K562 (cell line): ENCODE results near the gene TMTC2. TPM values are rescaled to one million over a fixed set of nuclear protein-coding genes. Genes with fewer than 3 reads are reported as not detected.

Experiments used
- ATAC-seq: fragments of 200-7000 bp; cut with Tn5 transposase; 3 replicates; pipeline ENCODE4 v1.9.1; 2020; ENCODE audit warnings: moderate library complexity
- BruUV-seq: library from RNA; stranded (reverse); fragments of 400-500 nt; replicated peaks from 2 replicates; lab custom pipeline; 2021; lab: Mats Ljungman, UMichigan
- CTCF ChIA-PET: fragments of 300-600 bp; formaldehyde crosslinking; extraction: SDS; loops from one replicate; lab custom pipeline; 2021; ENCODE audit warnings: low intra/inter-chr PET ratio; lab: Yijun Ruan, JAX
- POLR2A ChIA-PET: fragments of 300-600, 350-650 bp; sonication (Branson Sonifier 250); formaldehyde crosslinking; extraction: SDS; loops from one replicate; lab custom pipeline; 2021; ENCODE audit warnings: antibody characterized with exemption, inconsistent platforms; lab: Yijun Ruan, JAX
- DNase-seq, 4 experiments: peaks; one replicate each; pipeline versions ENCODE4 v3.0.0 to v3.0.0-alpha.2; 2011 to 2018; ENCODE audit warnings: low spot score in 3 of 4, mixed read lengths in 3 of 4; ENCODE audit errors: extremely low read depth in 1 of 4
- FAIRE-seq: peaks from 2 replicates; lab custom pipeline; 2011; peaks lifted over from hg19 to GRCh38; lab: Jason Lieb, UNC
- H2AFZ ChIP-seq: 2 replicates; pipeline ENCODE4 v1.6.0; 2011; ENCODE audit warnings: low read depth, low read length, control low read depth, inconsistent platforms
- H3K27ac ChIP-seq: fragments of 200-600 bp; 3 replicates; pipeline ENCODE4 v1.8.0; 2011; ENCODE audit warnings: low read depth, mild to moderate bottlenecking, control low read depth, inconsistent platforms, low read length, moderate library complexity, mixed read lengths; ENCODE audit errors: extremely low read depth
- H3K27me3 ChIP-seq, 2 experiments: fragments of 300-600 bp in 1 of 2; 2 replicates in 1 of 2; 3 replicates in 1 of 2; pipeline versions ENCODE4 v1.6.0 to v1.8.0; 2011; ENCODE audit warnings: inconsistent platforms in 2 of 2, low read length in 2 of 2, mild to moderate bottlenecking in 1 of 2, mixed read lengths in 1 of 2, moderate library complexity in 1 of 2; ENCODE audit not compliant: control insufficient read depth in 2 of 2, insufficient read depth in 2 of 2
- H3K36me3 ChIP-seq: fragments of 300-600 bp; 3 replicates; pipeline ENCODE4 v1.8.0; 2011; ENCODE audit warnings: mild to moderate bottlenecking, low read length, inconsistent platforms; ENCODE audit not compliant: control insufficient read depth, insufficient read depth
- H3K4me1 ChIP-seq, 2 experiments: fragments of 200-600 bp in 1 of 2; replicated peaks in 1 of 2; 2 replicates in 1 of 2; 3 replicates in 1 of 2; pipeline versions ENCODE4 v1.5.1 to v1.8.0; 2011; ENCODE audit warnings: inconsistent platforms in 2 of 2, low read length in 2 of 2, mild to moderate bottlenecking in 1 of 2, mixed read lengths in 1 of 2, moderate library complexity in 1 of 2; ENCODE audit not compliant: control insufficient read depth in 2 of 2, insufficient read depth in 2 of 2
- H3K4me2 ChIP-seq: 2 replicates; pipeline ENCODE4 v1.6.1; 2011; ENCODE audit warnings: low read length, control low read depth, inconsistent platforms, mixed read lengths; ENCODE audit not compliant: insufficient read depth
- H3K4me3 ChIP-seq: fragments of 200-600 bp; sonication (generic), shearing (Covaris generic); 2 replicates; pipeline ENCODE4 v1.5.1; 2016; ENCODE audit warnings: control low read depth, inconsistent platforms
- H3K79me2 ChIP-seq: fragments of 200-600 bp; 3 replicates; pipeline ENCODE4 v1.8.0; 2011; ENCODE audit warnings: low read length, inconsistent platforms; ENCODE audit not compliant: control insufficient read depth, insufficient read depth
- H3K9ac ChIP-seq, 2 experiments: 2 replicates each; pipeline versions ENCODE4 v1.6.0 to v1.6.1; 2011; ENCODE audit warnings: low read depth in 2 of 2, low read length in 2 of 2, control low read depth in 1 of 2, inconsistent platforms in 1 of 2, mild to moderate bottlenecking in 1 of 2, mixed read lengths in 1 of 2; ENCODE audit not compliant: insufficient read depth in 1 of 2
- H3K9me1 ChIP-seq: one replicate; pipeline ENCODE4 v1.6.0; 2011; ENCODE audit warnings: inconsistent platforms, mild to moderate bottlenecking, low read length, moderate library complexity; ENCODE audit not compliant: control insufficient read depth, insufficient read depth
- H3K9me3 ChIP-seq: replicated peaks from 2 replicates; pipeline ENCODE4 v1.5.1; 2011; ENCODE audit warnings: low read depth, low read length, inconsistent platforms; ENCODE audit not compliant: control insufficient read depth, insufficient read depth
- H4K20me1 ChIP-seq: replicated peaks from 2 replicates; pipeline ENCODE4 v1.6.1; 2011; ENCODE audit warnings: low read length, inconsistent platforms, mixed read lengths; ENCODE audit not compliant: control insufficient read depth, insufficient read depth
- CCAR2 ChIP-seq: fragments of 200-400 bp; formaldehyde crosslinking; IDR thresholded peaks from 2 replicates; pipeline ENCODE4 v1.6.1; 2017; ENCODE audit warnings: mild to moderate bottlenecking, low read depth, low read length
- FOXM1 ChIP-seq, 2 experiments: fragments of 450-650 bp in 1 of 2; sonication (generic) in 1 of 2; formaldehyde crosslinking in 1 of 2; IDR thresholded peaks; 2 replicates each; pipeline versions ENCODE4 v1.6.1 to v1.9.0; 2017 to 2022; ENCODE audit warnings: low read depth in 2 of 2, mild to moderate bottlenecking in 2 of 2, missing genetic modification reagents in 1 of 2, moderate library complexity in 1 of 2
- NR1H2 ChIP-seq: sonication (generic); formaldehyde crosslinking; IDR thresholded peaks from 2 replicates; pipeline ENCODE4 v1.4.0; 2020; ENCODE audit warnings: mild to moderate bottlenecking, missing genetic modification reagents
- PHB ChIP-seq: fragments of 250-450 bp; sonication (Bioruptor Pico); IDR thresholded peaks from 2 replicates; pipeline ENCODE4 v1.5.0; 2021
- PHTF2 ChIP-seq: fragments of 250-450 bp; sonication (Bioruptor Pico); IDR thresholded peaks from 2 replicates; pipeline ENCODE4 v1.5.0; 2021; ENCODE audit warnings: mild to moderate bottlenecking
- TEAD2 ChIP-seq: fragments of 450-650 bp; IDR thresholded peaks from 2 replicates; pipeline ENCODE4 v1.6.1; 2016; ENCODE audit warnings: missing genetic modification characterization, control low read depth, missing compliant biosample characterization
- TRIM24 ChIP-seq, 2 experiments: fragments of 450-650 bp; IDR thresholded peaks; 2 replicates each; pipeline ENCODE4 v1.6.1; 2016
- ZNF124 ChIP-seq: sonication (generic); formaldehyde crosslinking; IDR thresholded peaks from 2 replicates; pipeline ENCODE4 v1.8.1; 2022; ENCODE audit warnings: missing genetic modification reagents
- ZNF778 ChIP-seq: fragments of 450-650 bp; formaldehyde crosslinking; IDR thresholded peaks from 2 replicates; pipeline ENCODE4 v1.4.0; 2020; ENCODE audit warnings: mild to moderate bottlenecking, moderate library complexity
- WGBS: fragments of 100-300 bp; shearing (Covaris generic); methylation state at CpG from one replicate; pipeline ENCODE4 v1.1.6; 2016; ENCODE audit warnings: low coverage, mixed read lengths; ENCODE audit not compliant: insufficient coverage; ENCODE audit errors: missing lambda C conversion rate; 5-methylcytosine and 5-hydroxymethylcytosine counted together
- in situ Hi-C: fragments of 300-500 bp; cut with MboI; formaldehyde crosslinking; loops from 4 replicates; pipeline ENCODE4 v1.15.0; 2018; ENCODE audit warnings: inconsistent platforms, mixed read lengths
- intact Hi-C: fragments of 100-400 bp; cut with micrococcal nuclease; formaldehyde crosslinking; loops from 2 replicates; pipeline ENCODE4 v1.14.2; 2022
- polyA plus RNA-seq, 8 experiments: library from polyadenylated mRNA; depleted of rRNA in 4 of 8; stranded (reverse) in 5 of 8; unstranded in 3 of 8; fragments of >200 nt; fragmentation: Nextera tagmentation in 2 of 8; fragmentation: Illumina TruSeq in 1 of 8; extraction: Ambion mirVana in 2 of 8; extraction: Trizol in 1 of 8; gene quantifications; 2 replicates each; pipeline versions ENCODE4 v1.2.1 to v1.2.3, GENCODE V29; 2011 to 2014; ENCODE audit warnings: inconsistent platforms in 1 of 8, missing spikeins in 1 of 8
- total RNA-seq, 7 experiments: library from RNA; depleted of rRNA in 6 of 7; stranded (reverse); fragments of >200 nt in 6 of 7; fragmentation: Illumina TruSeq in 2 of 7; extraction: Trizol in 2 of 7; gene quantifications; 2 replicates each; pipeline versions ENCODE4 v1.2.1 to v1.2.3, GENCODE V29; 2011 to 2021; ENCODE audit warnings: low replicate concordance in 1 of 7
- TF ChIP-seq, protein P1 (sequence below): sonication (generic); formaldehyde crosslinking; IDR thresholded peaks from 2 replicates; pipeline ENCODE4 v1.8.0; 2022; ENCODE audit warnings: mild to moderate bottlenecking, missing genetic modification reagents
- TF ChIP-seq, protein P2 (sequence below): fragments of 250-450 bp; sonication (Bioruptor Pico); IDR thresholded peaks from 2 replicates; pipeline ENCODE4 v1.5.0; 2021; ENCODE audit warnings: mild to moderate bottlenecking, moderate library complexity

TMTC2 gene
- total and polyA plus RNA-seq, 9 of the 15 experiments (the other 6 are each of a cell fraction or from before 2014, with no cell fraction given) = 0.29 to 1.1 (median 0.55) TPM

DNA sequence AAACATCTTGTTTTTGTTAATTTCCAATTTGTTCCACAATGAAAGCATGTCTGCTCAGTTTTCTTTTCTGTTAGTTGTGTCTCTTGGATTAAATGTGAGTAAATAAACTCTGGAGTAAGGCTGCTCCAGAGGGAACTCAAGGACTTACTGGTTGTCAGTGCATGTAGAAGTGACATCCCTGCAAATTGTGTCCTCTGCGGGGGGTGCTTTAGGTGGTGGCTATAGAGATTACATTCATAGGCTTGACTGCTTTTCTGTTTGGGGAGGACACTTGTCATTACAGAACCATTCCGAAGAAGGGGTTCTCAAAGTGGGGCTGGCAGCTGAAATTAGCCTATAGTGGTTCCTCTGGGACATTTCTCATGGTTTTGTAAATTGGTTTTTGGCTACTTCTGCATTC is 8.8 kb downstream of the TMTC2 start:
- CTCF ChIA-PET = no interaction called here

More for the DNA sequence above, 8.8 kb downstream of the TMTC2 start:
- Histone ChIP-seq H3K27ac (no peak overlapping the region), H3K4me2 (no peak overlapping the region), H3K4me1 (no peaks in the 10 kb centered on the region), H3K9me3 (no peaks in the 10 kb centered on the region), H3K4me3 (no peak overlapping the region), H2AFZ (no peak overlapping the region), H3K9ac (no peak overlapping the region), H3K9me1 (no peaks in the 10 kb centered on the region), H3K36me3 (no peaks in the 10 kb centered on the region), H3K27me3 (no peaks in the 10 kb centered on the region), H3K79me2 (no peaks in the 10 kb centered on the region), H4K20me1 (no peaks in the 10 kb centered on the region)
- POLR2A ChIA-PET = no interaction called here
- in situ Hi-C loops (no loop called here), intact Hi-C loops (no loop called here)
- TF ChIP-seq PHTF2 (CRISPR knock-in tag) = no peak
- TF ChIP-seq NR1H2 = no peak
- no peak for TF ChIP-seq TRIM24 (IDR thresholded peaks at IDR 0.05)
- TF ChIP-seq ZNF778 (CRISPR knock-in tag) = no peak
- TF ChIP-seq, protein P1, sequence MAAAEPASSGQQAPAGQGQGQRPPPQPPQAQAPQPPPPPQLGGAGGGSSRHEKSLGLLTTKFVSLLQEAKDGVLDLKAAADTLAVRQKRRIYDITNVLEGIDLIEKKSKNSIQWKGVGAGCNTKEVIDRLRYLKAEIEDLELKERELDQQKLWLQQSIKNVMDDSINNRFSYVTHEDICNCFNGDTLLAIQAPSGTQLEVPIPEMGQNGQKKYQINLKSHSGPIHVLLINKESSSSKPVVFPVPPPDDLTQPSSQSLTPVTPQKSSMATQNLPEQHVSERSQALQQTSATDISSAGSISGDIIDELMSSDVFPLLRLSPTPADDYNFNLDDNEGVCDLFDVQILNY = no peak
- TF ChIP-seq TEAD2 (tag) = no peak
- TF ChIP-seq ZNF124 (CRISPR knock-in tag) = no peak
- TF ChIP-seq FOXM1 (IDR thresholded peaks at IDR 0.05; ENCODE audit: low read depth) = no peak
- TF ChIP-seq FOXM1 (CRISPR knock-in tag; IDR thresholded peaks at IDR 0.05; ENCODE audit: low read depth) = no peak
- no peak for TF ChIP-seq CCAR2
- TF ChIP-seq, protein P2, sequence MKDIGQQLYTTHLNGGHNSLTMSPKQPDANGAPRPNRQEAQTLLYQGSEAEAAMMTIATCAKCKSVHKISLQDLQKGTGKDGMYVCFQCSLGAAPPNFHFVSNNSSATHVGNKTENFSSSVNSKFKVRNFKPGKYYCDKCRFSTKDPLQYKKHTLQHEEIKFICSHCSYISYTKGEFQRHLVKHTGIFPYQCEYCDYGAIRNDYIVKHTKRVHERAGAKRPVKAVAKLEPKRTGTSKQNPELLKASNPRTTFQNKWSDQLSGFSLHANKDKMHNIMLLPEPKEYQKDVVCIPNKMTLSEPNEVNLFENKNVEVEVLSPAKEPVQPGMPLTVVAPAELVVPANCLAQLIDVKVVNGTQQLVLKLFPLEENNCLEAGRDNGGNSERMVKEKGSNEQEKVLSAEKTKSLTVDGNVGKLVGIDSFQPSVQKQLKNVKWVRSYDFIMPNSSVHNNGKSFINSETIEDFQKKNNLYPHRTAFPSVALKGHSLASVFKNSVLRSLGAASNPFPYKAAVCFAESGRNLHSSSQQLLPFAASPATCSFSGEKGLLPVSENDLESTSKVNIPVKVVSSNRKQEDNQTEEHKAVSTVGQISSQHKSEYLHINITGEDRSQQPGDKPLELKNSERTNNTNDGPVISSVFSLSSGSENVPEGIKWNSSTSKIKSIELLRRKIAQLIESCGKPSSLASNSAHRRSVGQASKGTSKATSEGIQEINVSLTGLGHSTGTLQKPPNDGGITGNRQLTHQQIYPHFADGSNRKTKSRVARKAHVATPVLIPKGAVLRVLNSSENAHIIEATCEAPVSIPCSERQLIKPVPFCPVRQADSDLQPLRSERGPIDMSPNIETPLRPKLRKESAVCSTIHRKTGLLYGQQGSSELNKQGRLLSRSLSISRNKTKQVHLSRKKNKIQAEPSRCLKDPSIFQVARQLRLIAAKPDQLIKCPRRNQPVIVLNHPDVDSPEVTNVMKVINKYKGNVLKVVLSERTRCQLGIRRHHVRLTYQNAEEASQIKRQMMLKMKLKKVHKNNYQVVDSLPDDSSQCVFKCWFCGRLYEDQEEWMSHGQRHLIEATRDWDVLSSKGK (CRISPR knock-in tag) = no peak
- TF ChIP-seq PHB (CRISPR knock-in tag) = no peak
- BruUV-seq = no TSS peak
- no peak for DNase-seq
- ATAC-seq = no peak
- WGBS = 0% methylated on average over 2 of the region's 2 CpGs
- FAIRE-seq = no peak
